OCI-LY3 (cell line): ENCODE measurements around the gene RPS6KA2.

ENCODE experiments used
- EZH2phosphoT487 ChIP-seq: fragments of 200-600 bp; shearing (Covaris generic); IDR thresholded peaks from 2 replicates; pipeline ENCODE4 v1.6.1; 2018; ENCODE audit warnings: antibody characterized with exemption, mixed run types, low read depth
- TF ChIP-seq, protein P1 (sequence below): fragments of 200-600, 300-600 bp; sonication (generic); IDR thresholded peaks from 2 replicates; pipeline ENCODE4 v1.5.1; 2014; ENCODE audit warnings: antibody characterized with exemption, low read length, low read depth

DNA sequence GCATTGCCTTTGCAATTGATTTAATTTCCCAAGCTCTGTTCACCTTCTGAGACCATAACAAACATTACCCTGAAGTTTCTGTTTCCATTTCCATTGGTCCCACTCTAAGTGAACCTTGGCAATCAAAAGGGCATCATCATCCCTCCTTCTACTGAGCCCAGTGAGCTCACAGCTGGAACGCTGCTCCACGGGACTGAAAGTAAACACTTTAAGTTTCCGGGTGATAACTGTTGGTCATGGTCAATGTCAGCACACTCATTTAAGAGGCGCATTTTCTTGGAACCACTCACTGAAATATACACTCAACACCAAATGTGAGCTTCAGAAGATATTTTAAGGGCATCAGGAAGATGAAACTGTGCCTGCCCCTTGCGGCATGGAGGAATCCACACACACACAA lies 37.1 kb upstream of the RPS6KA2 start:
- TF ChIP-seq, protein P1, sequence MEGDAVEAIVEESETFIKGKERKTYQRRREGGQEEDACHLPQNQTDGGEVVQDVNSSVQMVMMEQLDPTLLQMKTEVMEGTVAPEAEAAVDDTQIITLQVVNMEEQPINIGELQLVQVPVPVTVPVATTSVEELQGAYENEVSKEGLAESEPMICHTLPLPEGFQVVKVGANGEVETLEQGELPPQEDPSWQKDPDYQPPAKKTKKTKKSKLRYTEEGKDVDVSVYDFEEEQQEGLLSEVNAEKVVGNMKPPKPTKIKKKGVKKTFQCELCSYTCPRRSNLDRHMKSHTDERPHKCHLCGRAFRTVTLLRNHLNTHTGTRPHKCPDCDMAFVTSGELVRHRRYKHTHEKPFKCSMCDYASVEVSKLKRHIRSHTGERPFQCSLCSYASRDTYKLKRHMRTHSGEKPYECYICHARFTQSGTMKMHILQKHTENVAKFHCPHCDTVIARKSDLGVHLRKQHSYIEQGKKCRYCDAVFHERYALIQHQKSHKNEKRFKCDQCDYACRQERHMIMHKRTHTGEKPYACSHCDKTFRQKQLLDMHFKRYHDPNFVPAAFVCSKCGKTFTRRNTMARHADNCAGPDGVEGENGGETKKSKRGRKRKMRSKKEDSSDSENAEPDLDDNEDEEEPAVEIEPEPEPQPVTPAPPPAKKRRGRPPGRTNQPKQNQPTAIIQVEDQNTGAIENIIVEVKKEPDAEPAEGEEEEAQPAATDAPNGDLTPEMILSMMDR: no peak
- no peak for TF ChIP-seq EZH2phosphoT487
